Natural killer cell (primary cell): ENCODE results near the gene CYTH1. TPM values are rescaled to one million over a fixed set of nuclear protein-coding genes. Genes with fewer than 3 reads are reported as not detected.

Experiments
- ATAC-seq, 3 donors: fragments of 150-1000 bp in 2 of 3; fragments of 200-7000 bp in 1 of 3; cut with Tn5 transposase; 1 replicate in 1 of 3; 2 replicates in 2 of 3; pipeline ENCODE4 v1.10.0; 2021; ENCODE audit warnings: mild to moderate bottlenecking in 2 of 3, moderate library complexity in 2 of 3
- DNase-seq, 2 donors: peaks; one replicate each; pipeline versions ENCODE4 v3.0.0 to v3.0.0-alpha.2; 2013 to 2021; ENCODE audit warnings: mixed read lengths in 1 of 2
- H3K27ac ChIP-seq: one replicate; pipeline ENCODE4 v1.5.1; 2013; ENCODE audit warnings: mild to moderate bottlenecking, low read length
- H3K27me3 ChIP-seq: one replicate; pipeline ENCODE4 v1.6.1; 2013; ENCODE audit warnings: low read length; ENCODE audit not compliant: control insufficient read depth, insufficient read depth
- H3K36me3 ChIP-seq: one replicate; pipeline ENCODE4 v1.6.1; 2013; ENCODE audit warnings: low read length; ENCODE audit not compliant: control insufficient read depth, insufficient read depth
- H3K4me1 ChIP-seq: one replicate; pipeline ENCODE4 v1.6.1; 2013; ENCODE audit warnings: low read length; ENCODE audit not compliant: control insufficient read depth, insufficient read depth
- H3K4me3 ChIP-seq: one replicate; pipeline ENCODE4 v1.5.1; 2013; ENCODE audit warnings: low read length
- H3K9me3 ChIP-seq: one replicate; pipeline ENCODE4 v1.6.1; 2013; ENCODE audit warnings: low read length; ENCODE audit not compliant: control insufficient read depth, insufficient read depth
- H3K27ac Mint-ChIP-seq, 2 donors: one replicate each; pipeline ENCODE4 v1.8.0; 2022; ENCODE audit warnings: mild to moderate bottlenecking in 2 of 2, mixed read lengths in 2 of 2, moderate library complexity in 1 of 2
- H3K27me3 Mint-ChIP-seq, 2 donors: one replicate each; pipeline ENCODE4 v1.8.0; 2022; ENCODE audit warnings: low read depth in 2 of 2, mixed read lengths in 2 of 2
- H3K36me3 Mint-ChIP-seq: one replicate; pipeline ENCODE4 v1.8.0; 2022; ENCODE audit warnings: mixed read lengths
- H3K4me1 Mint-ChIP-seq, 2 donors: one replicate each; pipeline ENCODE4 v1.8.0; 2022; ENCODE audit warnings: mixed read lengths in 2 of 2
- H3K4me3 Mint-ChIP-seq: one replicate; pipeline ENCODE4 v1.8.0; 2022; ENCODE audit warnings: mild to moderate bottlenecking, moderate library complexity, mixed read lengths
- H3K9me3 Mint-ChIP-seq, 2 donors: one replicate each; pipeline ENCODE4 v1.8.0; 2022; ENCODE audit warnings: mixed read lengths in 2 of 2
- WGBS: methylation state at CpG from one replicate; pipeline ENCODE4 v1.1.7; 2013; ENCODE audit warnings: missing lambda C conversion rate; ENCODE audit not compliant: insufficient coverage; 5-methylcytosine and 5-hydroxymethylcytosine counted together
- intact Hi-C: fragments of 100-400 bp; cut with micrococcal nuclease; formaldehyde crosslinking; loops from one replicate; pipeline ENCODE4 v1.14.2; 2022
- total RNA-seq, 4 donors: library from RNA; stranded (reverse); fragments of 120-200 nt in 1 of 4; gene quantifications; one replicate each; pipeline versions ENCODE4 v1.2.3 to v1.2.4, GENCODE V29; 2013 to 2022
- TF ChIP-seq, protein P1 (sequence below): fragments of 200-600 bp; IDR thresholded peaks from one replicate; pipeline ENCODE4 v1.8.0; 2022; ENCODE audit warnings: antibody characterized with exemption

Gene CYTH1
- total RNA-seq, 3 donors from 2014 or later (not counting 1 experiment from before 2014, with no cell fraction given) = 437 to 514 (median 457) TPM

DNA sequence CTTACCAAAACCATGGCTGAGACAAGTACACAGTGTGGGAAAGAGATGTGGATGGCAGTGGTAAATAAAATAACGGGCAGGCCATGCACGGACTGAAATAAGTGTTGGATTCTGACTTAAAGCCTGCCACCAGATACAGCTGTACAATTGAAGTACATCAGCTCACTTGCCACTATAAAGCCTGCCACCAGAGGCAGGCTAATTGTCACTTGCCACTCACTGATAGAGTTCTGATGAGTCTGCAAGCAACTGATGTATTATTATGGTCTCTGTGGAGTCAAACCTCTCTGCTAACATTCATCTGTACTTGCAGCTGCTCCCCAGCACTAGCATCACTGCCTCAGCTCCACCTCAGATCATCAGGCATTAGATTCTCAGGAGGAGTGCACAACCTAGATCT is 93.0 kb downstream of the CYTH1 start:
- no peaks in the 10 kb centered on the region for H3K9me3 Mint-ChIP-seq
- Histone ChIP-seq H3K27me3 (no peaks in the 10 kb centered on the region), H3K4me3 (no peak overlapping the region), H3K36me3 (peaks cover 84% of the 10 kb centered on the region), H3K9me3 (no peaks in the 10 kb centered on the region), H3K4me1 (no peaks in the 10 kb centered on the region), H3K27ac (no peak overlapping the region)
- peak overlapping the region; percentile 25 for H3K4me3 Mint-ChIP-seq
- H3K27me3 Mint-ChIP-seq = no peaks in the 10 kb centered on the region
- peaks cover 40% of the 10 kb centered on the region for H3K36me3 Mint-ChIP-seq
- TF ChIP-seq, protein P1, sequence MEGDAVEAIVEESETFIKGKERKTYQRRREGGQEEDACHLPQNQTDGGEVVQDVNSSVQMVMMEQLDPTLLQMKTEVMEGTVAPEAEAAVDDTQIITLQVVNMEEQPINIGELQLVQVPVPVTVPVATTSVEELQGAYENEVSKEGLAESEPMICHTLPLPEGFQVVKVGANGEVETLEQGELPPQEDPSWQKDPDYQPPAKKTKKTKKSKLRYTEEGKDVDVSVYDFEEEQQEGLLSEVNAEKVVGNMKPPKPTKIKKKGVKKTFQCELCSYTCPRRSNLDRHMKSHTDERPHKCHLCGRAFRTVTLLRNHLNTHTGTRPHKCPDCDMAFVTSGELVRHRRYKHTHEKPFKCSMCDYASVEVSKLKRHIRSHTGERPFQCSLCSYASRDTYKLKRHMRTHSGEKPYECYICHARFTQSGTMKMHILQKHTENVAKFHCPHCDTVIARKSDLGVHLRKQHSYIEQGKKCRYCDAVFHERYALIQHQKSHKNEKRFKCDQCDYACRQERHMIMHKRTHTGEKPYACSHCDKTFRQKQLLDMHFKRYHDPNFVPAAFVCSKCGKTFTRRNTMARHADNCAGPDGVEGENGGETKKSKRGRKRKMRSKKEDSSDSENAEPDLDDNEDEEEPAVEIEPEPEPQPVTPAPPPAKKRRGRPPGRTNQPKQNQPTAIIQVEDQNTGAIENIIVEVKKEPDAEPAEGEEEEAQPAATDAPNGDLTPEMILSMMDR = peak; percentile 18
- intact Hi-C loops = no loop called here
- peak overlapping the region; percentile 59 to 76 for H3K27ac Mint-ChIP-seq
- 87% methylated on average over 2 of the region's 2 CpGs for WGBS
- ATAC-seq (peak in 2 of 3 donors; percentile 43 to 58), DNase-seq (peak in 1 of 2 donors; percentile 47)
- peaks cover 23 to 32% of the 10 kb centered on the region in 2 donors for H3K4me1 Mint-ChIP-seq

DNA sequence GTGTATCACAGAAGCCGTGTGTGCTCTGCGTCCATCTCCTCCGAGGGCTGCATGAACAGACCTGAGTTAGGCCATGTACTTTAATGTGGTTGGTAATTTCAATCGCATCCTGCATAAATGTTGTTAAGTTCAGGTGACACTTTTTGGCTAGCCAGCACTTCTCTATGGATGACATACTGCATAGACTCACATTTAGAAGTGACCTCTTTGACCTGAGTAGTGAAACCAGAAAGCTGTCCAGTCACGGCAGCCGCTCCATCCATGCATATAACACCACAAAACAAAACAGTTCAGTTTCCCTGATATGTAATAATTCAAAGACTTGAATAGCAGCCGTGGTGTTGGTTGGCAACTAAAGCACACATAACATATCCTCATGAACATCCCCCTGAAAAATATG is 94.1 kb downstream of the CYTH1 start:
- Mint-ChIP-seq H3K27ac (peak overlapping the region; percentile 59 to 76), H3K4me1 (peaks cover 26 to 34% of the 10 kb centered on the region in 2 donors), H3K27me3 (no peaks in the 10 kb centered on the region), H3K4me3 (no peak overlapping the region), H3K36me3 (peaks cover 42% of the 10 kb centered on the region), H3K9me3 (no peaks in the 10 kb centered on the region)
- Histone ChIP-seq H3K9me3 (no peaks in the 10 kb centered on the region), H3K36me3 (peaks cover 84% of the 10 kb centered on the region), H3K27ac (no peak overlapping the region), H3K27me3 (no peaks in the 10 kb centered on the region), H3K4me1 (no peaks in the 10 kb centered on the region), H3K4me3 (no peak overlapping the region)
- DNase-seq (no peak), ATAC-seq (no peak)
- TF ChIP-seq, protein P1 = no peak
- intact Hi-C loops = no loop called here
- 95% methylated on average over 7 of the region's 7 CpGs for WGBS

DNA sequence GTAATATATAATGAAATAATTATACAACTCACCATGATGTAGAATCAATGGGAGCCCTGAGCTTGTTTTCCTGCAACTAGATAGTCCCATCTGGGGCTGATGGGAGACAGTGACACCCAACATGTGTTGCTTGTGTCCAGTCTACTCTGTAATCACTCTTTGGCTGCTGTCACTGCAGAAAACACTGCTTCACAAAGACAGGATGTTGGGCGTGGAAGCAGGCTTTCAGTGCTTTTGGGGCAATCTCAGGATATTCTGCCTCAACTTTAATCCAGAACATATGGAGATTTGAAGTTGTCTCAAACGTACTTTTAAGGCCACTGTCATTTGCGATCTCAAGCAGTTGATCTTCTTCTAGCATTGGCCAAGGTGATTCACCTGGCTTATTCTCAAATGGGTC is 94.9 kb downstream of the CYTH1 start:
- Mint-ChIP-seq H3K27ac (peak overlapping the region; percentile 59 to 76), H3K36me3 (peaks cover 42% of the 10 kb centered on the region), H3K27me3 (no peaks in the 10 kb centered on the region), H3K9me3 (no peaks in the 10 kb centered on the region), H3K4me1 (peaks cover 28 to 33% of the 10 kb centered on the region in 2 donors), H3K4me3 (no peak overlapping the region)
- Histone ChIP-seq H3K27me3 (no peaks in the 10 kb centered on the region), H3K36me3 (peaks cover 85% of the 10 kb centered on the region), H3K9me3 (no peaks in the 10 kb centered on the region), H3K27ac (no peak overlapping the region), H3K4me3 (no peak overlapping the region), H3K4me1 (no peaks in the 10 kb centered on the region)
- ATAC-seq (no peak), DNase-seq (no peak)
- WGBS = 98% methylated on average over 3 of the region's 3 CpGs
- intact Hi-C loops = no loop called here
- TF ChIP-seq, protein P1 = no peak

DNA sequence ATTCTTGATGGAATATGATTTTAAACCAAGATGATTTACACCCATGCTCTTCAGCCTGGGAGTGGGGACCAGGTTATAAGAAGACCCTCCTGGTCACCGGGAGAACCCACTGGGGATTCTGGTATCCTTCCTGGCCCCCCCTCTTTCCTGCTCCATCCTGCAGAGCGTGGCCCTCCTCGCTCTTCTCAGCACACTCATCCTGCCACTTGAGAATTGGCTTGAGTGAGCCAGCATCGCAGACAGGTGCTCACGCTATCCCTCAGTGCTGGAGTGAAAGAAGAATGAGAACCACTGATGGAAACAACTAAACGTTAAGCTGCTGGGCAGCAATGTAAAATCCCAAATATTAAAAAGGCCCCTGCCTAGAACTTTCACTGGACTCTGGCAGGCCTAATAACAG is 98.0 kb downstream of the CYTH1 start:
- Mint-ChIP-seq H3K4me1 (peaks cover 22 to 37% of the 10 kb centered on the region in 2 donors), H3K27ac (peak overlapping the region in 1 of 2 donors; percentile 85), H3K9me3 (no peaks in the 10 kb centered on the region), H3K4me3 (peak overlapping the region; percentile 9), H3K27me3 (no peaks in the 10 kb centered on the region), H3K36me3 (peaks cover 62% of the 10 kb centered on the region)
- peaks cover 91% of the 10 kb centered on the region for H3K36me3 ChIP-seq
- intact Hi-C loops = no loop called here
- H3K4me1 ChIP-seq = no peaks in the 10 kb centered on the region
- DNase-seq (no peak), ATAC-seq (peak in 1 of 3 donors; percentile 4)
- no peak overlapping the region for H3K4me3 ChIP-seq
- no peaks in the 10 kb centered on the region for H3K9me3 ChIP-seq
- no peaks in the 10 kb centered on the region for H3K27me3 ChIP-seq
- TF ChIP-seq, protein P1 = no peak
- H3K27ac ChIP-seq = no peak overlapping the region
- WGBS = 79% methylated on average over 6 of the region's 6 CpGs
